OCI-LY7 (cell line): ENCODE measurements around the gene WDR82. TPM values are rescaled to one million over a fixed set of nuclear protein-coding genes. Genes with fewer than 3 reads are reported as not detected.

Experiments used
- BruUV-seq: library from RNA; stranded (reverse); fragments of 400-500 nt; replicated peaks from 2 replicates; lab custom pipeline; 2021; lab: Mats Ljungman, UMichigan
- CTCF ChIA-PET: fragments of 300-600 bp; sonication (Branson Sonifier 250); formaldehyde crosslinking; loops from one replicate; lab custom pipeline; 2022; ENCODE audit warnings: antibody characterized with exemption; ENCODE audit not compliant: unreplicated experiment; lab: Charles Lee
- POLR2A ChIA-PET: fragments of 300-600 bp; sonication (Branson Sonifier 250); formaldehyde crosslinking; loops from one replicate; lab custom pipeline; 2022; ENCODE audit warnings: antibody characterized with exemption; lab: Charles Lee
- DNase-seq: peaks from one replicate; pipeline ENCODE4 v3.0.0-alpha.2; 2015; ENCODE audit warnings: low spot score
- H2AFZ ChIP-seq: fragments of 200-600 bp; sonication (generic), shearing (Covaris generic); 2 replicates; pipeline ENCODE4 v1.6.1; 2014; ENCODE audit warnings: mild to moderate bottlenecking, antibody characterized with exemption, low read length, moderate library complexity
- H3K27ac ChIP-seq: fragments of 200-600 bp; sonication (generic); 2 replicates; pipeline ENCODE4 v1.5.1; 2014; ENCODE audit warnings: mixed run types, low read depth, mild to moderate bottlenecking, moderate library complexity, low read length, inconsistent platforms; ENCODE audit not compliant: poor library complexity, severe bottlenecking
- H3K36me3 ChIP-seq: fragments of 200-600 bp; sonication (generic); 2 replicates; pipeline ENCODE4 v1.6.1; 2014; ENCODE audit warnings: mild to moderate bottlenecking, antibody characterized with exemption, low read length, moderate library complexity, mixed read lengths; ENCODE audit not compliant: insufficient read depth
- H3K4me1 ChIP-seq: fragments of 200-600 bp; sonication (generic); 2 replicates; pipeline ENCODE4 v1.5.1; 2014; ENCODE audit warnings: mild to moderate bottlenecking, low read length; ENCODE audit not compliant: insufficient read depth, poor library complexity, severe bottlenecking
- H3K4me2 ChIP-seq: fragments of 200-600 bp; sonication (generic); 2 replicates; pipeline ENCODE4 v1.6.1; 2014; ENCODE audit warnings: mild to moderate bottlenecking, low read length
- H3K4me3 ChIP-seq: fragments of 200-600 bp; sonication (generic); 2 replicates; pipeline ENCODE4 v1.5.1; 2014; ENCODE audit warnings: mild to moderate bottlenecking, low read depth, low read length; ENCODE audit not compliant: poor library complexity, severe bottlenecking
- H3K79me2 ChIP-seq: fragments of 200-600 bp; sonication (generic); 2 replicates; pipeline ENCODE4 v1.6.1; 2016; ENCODE audit warnings: low read depth, mild to moderate bottlenecking, low read length, moderate library complexity, mixed read lengths; ENCODE audit not compliant: insufficient read depth
- H3K9me2 ChIP-seq: fragments of 200-600 bp; sonication (generic); 2 replicates; pipeline ENCODE4 v1.6.1; 2016; ENCODE audit warnings: mild to moderate bottlenecking, low read length, mixed read lengths; ENCODE audit not compliant: insufficient read depth
- H3K9me3 ChIP-seq: fragments of 200-600 bp; sonication (generic); 2 replicates; pipeline ENCODE4 v1.6.1; 2014; ENCODE audit warnings: mild to moderate bottlenecking, mixed run types, low read length, mixed read lengths
- H4K20me1 ChIP-seq: fragments of 200-600 bp; sonication (generic); 2 replicates; pipeline ENCODE4 v1.6.1; 2014; ENCODE audit warnings: mild to moderate bottlenecking, antibody characterized with exemption, low read length, moderate library complexity, mixed read lengths; ENCODE audit not compliant: insufficient read depth
- EZH2phosphoT487 ChIP-seq: fragments of 200-600 bp; sonication (generic); IDR thresholded peaks from 2 replicates; pipeline ENCODE4 v1.6.1; 2018; ENCODE audit warnings: low read depth, borderline replicate concordance, mild to moderate bottlenecking, mixed run types, antibody characterized with exemption, low read length, moderate library complexity, mixed read lengths
- intact Hi-C: fragments of 100-400 bp; cut with micrococcal nuclease; formaldehyde crosslinking; loops from one replicate; pipeline ENCODE4 v1.10.0; 2022; ENCODE audit not compliant: unreplicated experiment
- total RNA-seq, 2 experiments: library from RNA; depleted of rRNA in 1 of 2; stranded (reverse); fragments of >200 nt in 1 of 2; shearing (Covaris generic) in 1 of 2; gene quantifications; 2 replicates each; pipeline ENCODE4 v1.2.3, GENCODE V29; 2014 to 2022
- TF ChIP-seq, protein P1 (sequence below): fragments of 200-600 bp; sonication (generic); conservative IDR thresholded peaks from 2 replicates; pipeline ENCODE4 v1.5.1; 2014; ENCODE audit warnings: mild to moderate bottlenecking, antibody characterized with exemption, low read length, moderate library complexity, mixed read lengths

The WDR82 gene
- total RNA-seq, 2 experiments from 2014 or later: 38.5 to 67.9 TPM

DNA sequence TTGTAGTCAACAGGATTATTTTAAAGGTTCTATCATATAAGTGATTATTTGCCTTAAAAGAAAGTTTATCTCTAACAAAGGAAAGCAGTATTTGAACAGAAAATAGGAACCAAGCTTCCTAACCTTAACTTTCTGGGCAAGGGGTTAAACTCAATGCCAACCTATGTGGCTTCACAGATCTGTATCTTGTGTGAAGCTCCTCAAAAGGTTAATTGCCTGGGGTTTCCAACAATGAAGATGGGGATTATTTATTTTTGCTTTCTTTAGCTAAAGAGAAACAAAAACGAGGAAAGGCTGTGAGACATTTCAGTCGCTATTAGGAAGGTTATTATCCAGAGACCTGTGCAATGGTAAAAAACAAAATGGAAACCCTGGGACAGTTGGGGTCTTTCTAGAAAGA lies 1.1 kb upstream of the WDR82 start:
- TSS peak; percentile 62 for BruUV-seq
- Histone ChIP-seq H3K4me1 (peaks cover 29% of the 10 kb centered on the region), H3K4me2 (peak overlapping the region; percentile 71), H3K79me2 (peaks cover 36% of the 10 kb centered on the region), H3K9me2 (no peaks in the 10 kb centered on the region), H3K27ac (no peak overlapping the region), H4K20me1 (peaks cover 15% of the 10 kb centered on the region), H3K36me3 (peaks cover 24% of the 10 kb centered on the region), H3K9me3 (no peaks in the 10 kb centered on the region), H2AFZ (peak overlapping the region; percentile 23; the same call in 1 of the 2 replicates), H3K4me3 (peak overlapping the region; percentile 70)
- no peak for TF ChIP-seq EZH2phosphoT487
- TF ChIP-seq, protein P1, sequence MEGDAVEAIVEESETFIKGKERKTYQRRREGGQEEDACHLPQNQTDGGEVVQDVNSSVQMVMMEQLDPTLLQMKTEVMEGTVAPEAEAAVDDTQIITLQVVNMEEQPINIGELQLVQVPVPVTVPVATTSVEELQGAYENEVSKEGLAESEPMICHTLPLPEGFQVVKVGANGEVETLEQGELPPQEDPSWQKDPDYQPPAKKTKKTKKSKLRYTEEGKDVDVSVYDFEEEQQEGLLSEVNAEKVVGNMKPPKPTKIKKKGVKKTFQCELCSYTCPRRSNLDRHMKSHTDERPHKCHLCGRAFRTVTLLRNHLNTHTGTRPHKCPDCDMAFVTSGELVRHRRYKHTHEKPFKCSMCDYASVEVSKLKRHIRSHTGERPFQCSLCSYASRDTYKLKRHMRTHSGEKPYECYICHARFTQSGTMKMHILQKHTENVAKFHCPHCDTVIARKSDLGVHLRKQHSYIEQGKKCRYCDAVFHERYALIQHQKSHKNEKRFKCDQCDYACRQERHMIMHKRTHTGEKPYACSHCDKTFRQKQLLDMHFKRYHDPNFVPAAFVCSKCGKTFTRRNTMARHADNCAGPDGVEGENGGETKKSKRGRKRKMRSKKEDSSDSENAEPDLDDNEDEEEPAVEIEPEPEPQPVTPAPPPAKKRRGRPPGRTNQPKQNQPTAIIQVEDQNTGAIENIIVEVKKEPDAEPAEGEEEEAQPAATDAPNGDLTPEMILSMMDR: no peak
- DNase-seq: no peak
- POLR2A ChIA-PET: interaction anchor here (0.7 to 2.0 kb wide), 4 partner anchors 41 to 170 kb away, joined by 3 to 13 read pairs (median 4); partner anchors contain the start of genes TLR9 and TWF2
- intact Hi-C loops: no loop called here
- CTCF ChIA-PET: interaction anchor here (0.9 to 1.2 kb wide), 2 partner anchors 9 to 77 kb away, joined by 3 to 4 read pairs; no protein-coding TSS in a partner anchor

DNA sequence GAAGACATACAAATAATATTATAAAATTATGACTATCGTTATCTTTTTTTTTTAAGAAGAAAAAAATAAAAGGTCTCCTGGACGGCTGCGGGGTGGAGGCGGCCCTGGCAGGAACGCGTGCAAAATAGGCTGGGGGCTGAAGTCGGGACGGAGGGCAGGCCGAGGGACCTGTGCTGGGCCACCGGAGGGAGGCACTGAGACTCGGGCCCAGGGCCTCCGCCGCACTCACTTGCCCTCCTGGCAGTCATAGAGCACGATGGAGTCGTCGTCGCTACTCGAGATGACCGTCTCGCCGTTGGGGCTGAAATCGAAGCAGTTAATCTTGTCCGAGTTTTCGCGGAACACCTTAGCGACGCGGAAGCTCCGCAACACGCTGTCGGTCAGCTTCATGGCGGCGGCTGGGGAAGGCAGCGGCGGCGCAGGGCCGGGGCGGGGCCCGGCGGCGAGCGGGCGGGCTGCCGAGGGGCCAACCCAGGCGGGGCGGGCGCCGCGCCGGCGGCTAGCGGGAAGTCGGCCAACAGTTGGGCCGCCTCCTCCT lies 408 bp downstream of the WDR82 start:
- Histone ChIP-seq H2AFZ (no peak overlapping the region), H3K36me3 (peaks cover 40% of the 10 kb centered on the region), H3K9me3 (peaks cover 4% of the 10 kb centered on the region; the same call in 1 of the 2 replicates), H3K4me1 (peaks cover 29% of the 10 kb centered on the region), H3K79me2 (peaks cover 51% of the 10 kb centered on the region), H4K20me1 (peaks cover 29% of the 10 kb centered on the region), H3K9me2 (no peaks in the 10 kb centered on the region), H3K4me2 (peak overlapping the region; percentile 94), H3K4me3 (peak overlapping the region; percentile 70), H3K27ac (peak overlapping the region; percentile 67)
- CTCF ChIA-PET: interaction anchor here (1.0 kb wide), 1 partner anchor 39 kb away, joined by 3 read pairs; the partner anchor contains the start of gene TWF2
- no TSS peak for BruUV-seq
- intact Hi-C loops: loop anchor here (1.0 kb wide), 2 partner anchors 39 to 53 kb away; partner anchors contain the start of genes TLR9 and TWF2
- POLR2A ChIA-PET: interaction anchor here (0.9 to 2.5 kb wide), 14 partner anchors 9 to 154 kb away, joined by 3 to 13 read pairs (median 6); partner anchors contain the start of genes GLYCTK and TLR9
- TF ChIP-seq, protein P1: peak; percentile 47
- TF ChIP-seq EZH2phosphoT487: no peak
- peak; percentile 73 for DNase-seq
